HG03108 (cell line): ENCODE results near the gene CNNM1.

Source experiments
- ATAC-seq: cut with Tn5 transposase; IDR thresholded peaks from one replicate; pipeline ENCODE4 v1.9.1; 2021; ENCODE audit warnings: moderate library complexity; ENCODE audit not compliant: unreplicated experiment

CNNM1 gene

DNA sequence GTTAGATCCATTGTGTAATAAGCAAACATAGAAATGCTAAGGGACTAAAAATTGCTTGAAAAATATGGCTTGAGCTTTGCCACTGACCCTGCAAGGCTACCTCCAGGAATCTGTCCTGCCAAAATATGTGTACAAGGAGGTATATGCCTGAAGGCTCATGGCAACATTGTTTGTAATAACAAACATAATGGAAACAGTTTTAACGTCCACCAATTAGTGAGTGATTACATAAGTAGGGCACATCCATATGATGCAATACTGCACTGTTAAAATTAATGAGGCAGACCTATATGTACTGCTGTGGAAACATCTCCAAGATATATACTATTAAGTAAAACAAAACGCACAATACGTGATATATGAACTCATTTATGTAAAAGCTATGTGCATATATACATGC lies 114.3 kb downstream of the CNNM1 start:
- no peak for ATAC-seq
